Effector memory CD4-positive, alpha-beta T cell (primary cell): ENCODE results near the gene TCERG1L.

Source experiments
- DNase-seq, 3 donors: peaks; one replicate each; pipeline ENCODE4 v3.0.0-alpha.2; 2020
- H3K27ac ChIP-seq: 2 replicates; pipeline ENCODE4 v1.7.0; 2013; ENCODE audit warnings: mild to moderate bottlenecking, low read length, moderate library complexity; ENCODE audit not compliant: insufficient read depth, poor library complexity, severe bottlenecking
- H3K27me3 ChIP-seq: replicated peaks from 2 replicates; pipeline ENCODE4 v1.7.0; 2013; ENCODE audit warnings: mild to moderate bottlenecking, low read length; ENCODE audit not compliant: insufficient read depth, control insufficient read depth, poor library complexity, severe bottlenecking
- H3K36me3 ChIP-seq: 2 replicates; pipeline ENCODE4 v1.7.0; 2013; ENCODE audit warnings: mild to moderate bottlenecking, low read length, moderate library complexity; ENCODE audit not compliant: control insufficient read depth, insufficient read depth
- H3K4me1 ChIP-seq: 2 replicates; pipeline ENCODE4 v1.7.0; 2013; ENCODE audit warnings: low read length, mild to moderate bottlenecking; ENCODE audit not compliant: control insufficient read depth, insufficient read depth, poor library complexity, severe bottlenecking
- H3K4me3 ChIP-seq: 2 replicates; pipeline ENCODE4 v1.7.0; 2013; ENCODE audit warnings: low read length, low read depth, mild to moderate bottlenecking; ENCODE audit not compliant: insufficient read depth, poor library complexity, severe bottlenecking
- H3K9me3 ChIP-seq: 2 replicates; pipeline ENCODE4 v1.7.0; 2013; ENCODE audit warnings: mild to moderate bottlenecking, low read length, moderate library complexity; ENCODE audit not compliant: control insufficient read depth

The TCERG1L gene

GRCh38 chr10:131318291-131318690 lies 6.8 kb upstream of the TCERG1L start:
- Histone ChIP-seq H3K4me3 (no peak overlapping the region), H3K9me3 (no peaks in the 10 kb centered on the region), H3K27ac (no peak overlapping the region), H3K36me3 (no peaks in the 10 kb centered on the region), H3K27me3 (no peaks in the 10 kb centered on the region), H3K4me1 (no peaks in the 10 kb centered on the region)
- DNase-seq, result no peak

- H3K4me1 ChIP-seq, result no peaks in the 10 kb centered on the region
- no peak overlapping the region for H3K4me3 ChIP-seq
- H3K27ac ChIP-seq, result no peak overlapping the region
- H3K27me3 ChIP-seq, result peaks cover 5% of the 10 kb centered on the region
- no peak for DNase-seq
- no peaks in the 10 kb centered on the region for H3K36me3 ChIP-seq
- no peaks in the 10 kb centered on the region for H3K9me3 ChIP-seq
Observed at GRCh38 chr10:131316321-131317075, 5.0 kb upstream of the TCERG1L start.

GRCh38 chr10:131315344-131315743 lies 3.8 kb upstream of the TCERG1L start:
- no peak overlapping the region for H3K27ac ChIP-seq
- no peak overlapping the region for H3K4me3 ChIP-seq
- H3K4me1 ChIP-seq, result no peaks in the 10 kb centered on the region
- no peak for DNase-seq
- H3K36me3 ChIP-seq, result no peaks in the 10 kb centered on the region
- H3K9me3 ChIP-seq, result no peaks in the 10 kb centered on the region
- H3K27me3 ChIP-seq, result peaks cover 8% of the 10 kb centered on the region

GRCh38 chr10:131314799-131315198 lies 3.3 kb upstream of the TCERG1L start:
- Histone ChIP-seq H3K4me1 (no peaks in the 10 kb centered on the region), H3K27me3 (peaks cover 11% of the 10 kb centered on the region), H3K36me3 (no peaks in the 10 kb centered on the region), H3K9me3 (no peaks in the 10 kb centered on the region), H3K27ac (no peak overlapping the region), H3K4me3 (no peak overlapping the region)
- no peak for DNase-seq

- H3K4me1 ChIP-seq, result no peaks in the 10 kb centered on the region
- H3K9me3 ChIP-seq, result no peaks in the 10 kb centered on the region
- DNase-seq, result no peak
- H3K36me3 ChIP-seq, result no peaks in the 10 kb centered on the region
- H3K27ac ChIP-seq, result no peak overlapping the region
- no peak overlapping the region for H3K4me3 ChIP-seq
- H3K27me3 ChIP-seq, result peaks cover 11% of the 10 kb centered on the region
Observed at GRCh38 chr10:131314148-131314547, 2.6 kb upstream of the TCERG1L start.

GRCh38 chr10:131313377-131313776 lies 1.9 kb upstream of the TCERG1L start:
- no peaks in the 10 kb centered on the region for H3K9me3 ChIP-seq
- no peaks in the 10 kb centered on the region for H3K4me1 ChIP-seq
- H3K27ac ChIP-seq, result no peak overlapping the region
- no peak overlapping the region for H3K4me3 ChIP-seq
- H3K27me3 ChIP-seq, result peaks cover 11% of the 10 kb centered on the region
- no peaks in the 10 kb centered on the region for H3K36me3 ChIP-seq
- DNase-seq, result no peak

- no peak overlapping the region for H3K27ac ChIP-seq
- H3K27me3 ChIP-seq, result peaks cover 11% of the 10 kb centered on the region
- no peaks in the 10 kb centered on the region for H3K9me3 ChIP-seq
- H3K36me3 ChIP-seq, result no peaks in the 10 kb centered on the region
- no peak overlapping the region for H3K4me3 ChIP-seq
- no peak for DNase-seq
- no peaks in the 10 kb centered on the region for H3K4me1 ChIP-seq
Observed at GRCh38 chr10:131312478-131312836, 936 bp upstream of the TCERG1L start.

GRCh38 chr10:131311402-131311660 lies 190 bp downstream of the TCERG1L start:
- no peak overlapping the region for H3K4me3 ChIP-seq
- no peaks in the 10 kb centered on the region for H3K9me3 ChIP-seq
- no peaks in the 10 kb centered on the region for H3K36me3 ChIP-seq
- DNase-seq, result no peak
- H3K27me3 ChIP-seq, result peaks cover 11% of the 10 kb centered on the region
- no peaks in the 10 kb centered on the region for H3K4me1 ChIP-seq
- H3K27ac ChIP-seq, result no peak overlapping the region

GRCh38 chr10:131310551-131311401 lies 745 bp downstream of the TCERG1L start:
- peaks cover 11% of the 10 kb centered on the region for H3K27me3 ChIP-seq
- H3K27ac ChIP-seq, result no peak overlapping the region
- H3K36me3 ChIP-seq, result no peaks in the 10 kb centered on the region
- H3K4me3 ChIP-seq, result no peak overlapping the region
- no peak for DNase-seq
- no peaks in the 10 kb centered on the region for H3K4me1 ChIP-seq
- no peaks in the 10 kb centered on the region for H3K9me3 ChIP-seq

GRCh38 chr10:131310142-131310541 lies 1.4 kb downstream of the TCERG1L start:
- Histone ChIP-seq H3K27ac (no peak overlapping the region), H3K4me1 (no peaks in the 10 kb centered on the region), H3K27me3 (peaks cover 11% of the 10 kb centered on the region), H3K4me3 (no peak overlapping the region), H3K9me3 (no peaks in the 10 kb centered on the region), H3K36me3 (no peaks in the 10 kb centered on the region)
- DNase-seq, result no peak
